SK-N-SH treated with all-trans-retinoic acid at 6 μM for 48 hours (cell line): ENCODE data around the gene TBL1XR1.

ENCODE experiments used
- ATAC-seq: fragments of 200-7000 bp; cut with Tn5 transposase; 3 replicates; pipeline ENCODE4 v1.9.1; 2020; ENCODE audit warnings: mild to moderate bottlenecking, moderate library complexity
- ARNTL ChIP-seq: fragments of 450-650 bp; formaldehyde crosslinking; IDR thresholded peaks from 2 replicates; pipeline ENCODE4 v1.5.0; 2020; ENCODE audit warnings: low read depth, mild to moderate bottlenecking, moderate library complexity, borderline replicate concordance
- BACH2 ChIP-seq: fragments of 250-450 bp; sonication (Bioruptor Pico); IDR thresholded peaks from 2 replicates; pipeline ENCODE4 v1.9.0; 2021; ENCODE audit warnings: mild to moderate bottlenecking, borderline replicate concordance
- CREB5 ChIP-seq: fragments of 250-450 bp; sonication (Bioruptor Pico); IDR thresholded peaks from 2 replicates; pipeline ENCODE4 v1.5.1; 2020; ENCODE audit warnings: low read depth, mild to moderate bottlenecking, moderate library complexity
- CSDC2 ChIP-seq: fragments of 250-450 bp; sonication (Bioruptor Pico); IDR thresholded peaks from 2 replicates; pipeline ENCODE4 v1.5.0; 2020; ENCODE audit warnings: mild to moderate bottlenecking, moderate library complexity
- CSRNP3 ChIP-seq: fragments of 250-450 bp; sonication (Bioruptor Pico); IDR thresholded peaks from 2 replicates; pipeline ENCODE4 v1.5.1; 2021; ENCODE audit warnings: mild to moderate bottlenecking, moderate library complexity
- ESRRG ChIP-seq: fragments of 250-450 bp; sonication (Bioruptor Pico); IDR thresholded peaks from 2 replicates; pipeline ENCODE4 v1.6.1; 2021; ENCODE audit warnings: mild to moderate bottlenecking
- GLIS3 ChIP-seq: fragments of 250-450 bp; sonication (Bioruptor Pico); IDR thresholded peaks from 2 replicates; pipeline ENCODE4 v1.5.0; 2020; ENCODE audit warnings: mild to moderate bottlenecking, moderate library complexity
- ISL1 ChIP-seq: fragments of 250-450 bp; sonication (Bioruptor Pico); IDR thresholded peaks from 2 replicates; pipeline ENCODE4 v2.1.2; 2022; ENCODE audit warnings: mild to moderate bottlenecking, moderate library complexity
- PATZ1 ChIP-seq: fragments of 250-450 bp; sonication (Bioruptor Pico); IDR thresholded peaks from 2 replicates; pipeline ENCODE4 v1.8.0; 2020; ENCODE audit warnings: mild to moderate bottlenecking, moderate library complexity, borderline replicate concordance
- POU6F1 ChIP-seq: fragments of 250-450 bp; sonication (Bioruptor Pico); IDR thresholded peaks from 2 replicates; pipeline ENCODE4 v1.8.0; 2021; ENCODE audit warnings: low read depth, mild to moderate bottlenecking, moderate library complexity, borderline replicate concordance
- PPARA ChIP-seq: fragments of 250-450 bp; sonication (Bioruptor Pico); IDR thresholded peaks from 2 replicates; pipeline ENCODE4 v1.5.0; 2020; ENCODE audit warnings: mild to moderate bottlenecking, borderline replicate concordance
- RARB ChIP-seq: fragments of 250-450 bp; sonication (Bioruptor Pico); IDR thresholded peaks from 2 replicates; pipeline ENCODE4 v1.8.0; 2021; ENCODE audit warnings: mild to moderate bottlenecking, moderate library complexity
- SNAI2 ChIP-seq: fragments of 250-450 bp; sonication (Bioruptor Pico); IDR thresholded peaks from 2 replicates; pipeline ENCODE4 v1.5.0; 2020; ENCODE audit warnings: mild to moderate bottlenecking, moderate library complexity
- TOX ChIP-seq: fragments of 250-450 bp; sonication (Bioruptor Pico); IDR thresholded peaks from 2 replicates; pipeline ENCODE4 v1.8.0; 2021; ENCODE audit warnings: mild to moderate bottlenecking, moderate library complexity, borderline replicate concordance
- TSHZ2 ChIP-seq: fragments of 250-450 bp; sonication (Bioruptor Pico); IDR thresholded peaks from 2 replicates; pipeline ENCODE4 v1.5.0; 2020; ENCODE audit warnings: mild to moderate bottlenecking, moderate library complexity
- ZFP3 ChIP-seq: fragments of 250-450 bp; sonication (Bioruptor Pico); IDR thresholded peaks from 2 replicates; pipeline ENCODE4 v1.5.0; 2020; ENCODE audit warnings: mild to moderate bottlenecking, moderate library complexity
- ZFP30 ChIP-seq: fragments of 450-650 bp; formaldehyde crosslinking; IDR thresholded peaks from 2 replicates; pipeline ENCODE4 v1.5.0; 2022; ENCODE audit warnings: mild to moderate bottlenecking, moderate library complexity
- ZNF565 ChIP-seq: fragments of 450-650 bp; formaldehyde crosslinking; conservative IDR thresholded peaks from 2 replicates; pipeline ENCODE4 v1.5.0; 2020; ENCODE audit warnings: low read depth, mild to moderate bottlenecking, moderate library complexity
- ZNF70 ChIP-seq: fragments of 450-650 bp; formaldehyde crosslinking; IDR thresholded peaks from 2 replicates; pipeline ENCODE4 v1.5.0; 2020; ENCODE audit warnings: mild to moderate bottlenecking, moderate library complexity
- ZNF8 ChIP-seq: fragments of 450-650 bp; formaldehyde crosslinking; IDR thresholded peaks from 2 replicates; pipeline ENCODE4 v1.5.0; 2020; ENCODE audit warnings: mild to moderate bottlenecking, moderate library complexity

Gene TBL1XR1

GRCh38 chr3:177080122-177080521 lies 117.2 kb downstream of the TBL1XR1 start:
- TF ChIP-seq CSRNP3 (CRISPR knock-in tag) = no peak
- TF ChIP-seq PATZ1 (CRISPR knock-in tag) = no peak
- no peak for TF ChIP-seq POU6F1 (CRISPR knock-in tag)
- no peak for TF ChIP-seq ZNF8 (CRISPR knock-in tag)
- TF ChIP-seq TSHZ2 (CRISPR knock-in tag) = no peak
- no peak for TF ChIP-seq CSDC2 (CRISPR knock-in tag)
- TF ChIP-seq ISL1 = no peak
- no peak for TF ChIP-seq ZFP30 (CRISPR knock-in tag)
- TF ChIP-seq BACH2 (CRISPR knock-in tag) = no peak
- no peak for TF ChIP-seq ZNF70 (CRISPR knock-in tag)
- TF ChIP-seq ESRRG (CRISPR knock-in tag) = no peak
- TF ChIP-seq PPARA (CRISPR knock-in tag) = no peak
- ATAC-seq = no peak

GRCh38 chr3:177079684-177080083 lies 117.6 kb downstream of the TBL1XR1 start:
- TF ChIP-seq TOX (CRISPR knock-in tag) = no peak
- TF ChIP-seq GLIS3 (CRISPR knock-in tag) = no peak
- TF ChIP-seq ZFP3 (CRISPR knock-in tag) = no peak
- no peak for TF ChIP-seq ZNF565
- TF ChIP-seq SNAI2 (CRISPR knock-in tag) = no peak
- TF ChIP-seq CREB5 (CRISPR knock-in tag) = no peak
- no peak for TF ChIP-seq RARB (CRISPR knock-in tag)
- no peak for TF ChIP-seq PATZ1 (CRISPR knock-in tag)
- TF ChIP-seq PPARA (CRISPR knock-in tag) = no peak
- no peak for TF ChIP-seq ARNTL (CRISPR knock-in tag)
- no peak for TF ChIP-seq CSRNP3 (CRISPR knock-in tag)
- TF ChIP-seq ZFP30 (CRISPR knock-in tag) = no peak
- no peak for TF ChIP-seq ISL1
- TF ChIP-seq CSDC2 (CRISPR knock-in tag) = no peak
- TF ChIP-seq ZNF8 (CRISPR knock-in tag) = no peak
- TF ChIP-seq BACH2 (CRISPR knock-in tag) = no peak
- no peak for ATAC-seq
